Astrocyte (in vitro differentiated cells and primary cell): ENCODE results near the gene MOXD1. TPM values are rescaled to one million over a fixed set of nuclear protein-coding genes. Genes with fewer than 3 reads are reported as not detected.
"Not testable (repeated sequence)": the region's sequence is repeated elsewhere in the genome, so short reads cannot be mapped to it uniquely, and the experiment has no call there.

Source experiments
- DNase-seq: peaks from one replicate; pipeline ENCODE4 v3.0.0-alpha.2; 2010; ENCODE audit warnings: low read depth
- FAIRE-seq: peaks from 2 replicates; lab custom pipeline; 2011; peaks lifted over from hg19 to GRCh38; lab: Jason Lieb, UNC
- H2AFZ ChIP-seq: 2 replicates; pipeline ENCODE4 v1.6.0; 2012; ENCODE audit warnings: low read depth, low read length, inconsistent platforms
- H3K27ac ChIP-seq: 2 replicates; pipeline ENCODE4 v1.5.1; 2011; ENCODE audit warnings: low read depth, low read length, inconsistent platforms
- H3K27me3 ChIP-seq: 2 replicates; pipeline ENCODE4 v1.6.0; 2011; ENCODE audit warnings: low read length, inconsistent platforms; ENCODE audit not compliant: insufficient read depth
- H3K36me3 ChIP-seq: 2 replicates; pipeline ENCODE4 v1.5.1; 2011; ENCODE audit warnings: low read length, inconsistent platforms; ENCODE audit not compliant: insufficient read depth
- H3K4me1 ChIP-seq: 2 replicates; pipeline ENCODE4 v1.5.1; 2011; ENCODE audit warnings: low read length, inconsistent platforms; ENCODE audit not compliant: insufficient read depth
- H3K4me2 ChIP-seq: 2 replicates; pipeline ENCODE4 v1.6.0; 2012; ENCODE audit warnings: low read length, inconsistent platforms
- H3K4me3 ChIP-seq: 2 replicates; pipeline ENCODE4 v1.5.1; 2011; ENCODE audit warnings: low read depth, mild to moderate bottlenecking, low read length, inconsistent platforms; ENCODE audit not compliant: insufficient read depth
- H3K79me2 ChIP-seq: 2 replicates; pipeline ENCODE4 v1.6.0; 2012; ENCODE audit warnings: mild to moderate bottlenecking, low read length, inconsistent platforms; ENCODE audit not compliant: insufficient read depth
- H3K9ac ChIP-seq: 2 replicates; pipeline ENCODE4 v1.6.0; 2012; ENCODE audit warnings: mild to moderate bottlenecking, low read length, inconsistent platforms
- H3K9me3 ChIP-seq: 2 replicates; pipeline ENCODE4 v1.5.1; 2012; ENCODE audit warnings: low read depth, mild to moderate bottlenecking, low read length, inconsistent platforms; ENCODE audit not compliant: insufficient read depth
- H4K20me1 ChIP-seq: 2 replicates; pipeline ENCODE4 v1.6.0; 2012; ENCODE audit warnings: low read length, inconsistent platforms; ENCODE audit not compliant: insufficient read depth
- H3K27ac Mint-ChIP-seq: one replicate; pipeline ENCODE4 v1.8.0; 2021; ENCODE audit warnings: mild to moderate bottlenecking, mixed read lengths; ENCODE audit not compliant: unreplicated experiment
- H3K27me3 Mint-ChIP-seq: one replicate; pipeline ENCODE4 v1.8.0; 2021; ENCODE audit warnings: low read depth, mixed read lengths; ENCODE audit not compliant: unreplicated experiment
- H3K36me3 Mint-ChIP-seq: one replicate; pipeline ENCODE4 v1.8.0; 2021; ENCODE audit warnings: low read depth, mixed read lengths; ENCODE audit not compliant: unreplicated experiment
- H3K4me1 Mint-ChIP-seq: one replicate; pipeline ENCODE4 v1.8.0; 2021; ENCODE audit warnings: low read depth, mixed read lengths; ENCODE audit not compliant: unreplicated experiment
- H3K4me3 Mint-ChIP-seq: one replicate; pipeline ENCODE4 v1.8.0; 2021; ENCODE audit warnings: mild to moderate bottlenecking, moderate library complexity, mixed read lengths; ENCODE audit not compliant: unreplicated experiment
- H3K9me3 Mint-ChIP-seq: one replicate; pipeline ENCODE4 v1.8.0; 2021; ENCODE audit warnings: mild to moderate bottlenecking, mixed read lengths; ENCODE audit not compliant: unreplicated experiment
- EZH2 ChIP-seq: IDR thresholded peaks from 2 replicates; pipeline ENCODE4 v1.6.1; 2012; ENCODE audit warnings: mild to moderate bottlenecking, low read length, inconsistent platforms; ENCODE audit not compliant: insufficient read depth
- total RNA-seq: library from RNA; stranded (reverse); gene quantifications from 2 replicates; pipeline ENCODE4 v1.2.1, GENCODE V29; 2021
- TF ChIP-seq, protein P1 (sequence below): IDR thresholded peaks from 2 replicates; pipeline ENCODE4 v1.5.1; 2011; ENCODE audit warnings: low read depth, mild to moderate bottlenecking, inconsistent platforms, low read length, moderate library complexity; ENCODE audit not compliant: insufficient read depth

MOXD1 gene
- total RNA-seq, 1 donor from 2014 or later = 3.5 TPM

- H3K4me1 Mint-ChIP-seq = no peaks in the 10 kb centered on the region
- no peaks in the 10 kb centered on the region for H3K4me1 ChIP-seq
- no peak overlapping the region for H3K9ac ChIP-seq
- no peaks in the 10 kb centered on the region for H3K27me3 Mint-ChIP-seq
- H3K36me3 Mint-ChIP-seq = peaks cover 4% of the 10 kb centered on the region
- H2AFZ ChIP-seq = no peak overlapping the region
- H3K27ac Mint-ChIP-seq = no peak overlapping the region
- H3K9me3 Mint-ChIP-seq = peaks cover 37% of the 10 kb centered on the region
- H4K20me1 ChIP-seq = no peaks in the 10 kb centered on the region
- H3K9me3 ChIP-seq = no peaks in the 10 kb centered on the region
- no peak overlapping the region for H3K4me2 ChIP-seq
- TF ChIP-seq EZH2 = no peak
- TF ChIP-seq, protein P1, sequence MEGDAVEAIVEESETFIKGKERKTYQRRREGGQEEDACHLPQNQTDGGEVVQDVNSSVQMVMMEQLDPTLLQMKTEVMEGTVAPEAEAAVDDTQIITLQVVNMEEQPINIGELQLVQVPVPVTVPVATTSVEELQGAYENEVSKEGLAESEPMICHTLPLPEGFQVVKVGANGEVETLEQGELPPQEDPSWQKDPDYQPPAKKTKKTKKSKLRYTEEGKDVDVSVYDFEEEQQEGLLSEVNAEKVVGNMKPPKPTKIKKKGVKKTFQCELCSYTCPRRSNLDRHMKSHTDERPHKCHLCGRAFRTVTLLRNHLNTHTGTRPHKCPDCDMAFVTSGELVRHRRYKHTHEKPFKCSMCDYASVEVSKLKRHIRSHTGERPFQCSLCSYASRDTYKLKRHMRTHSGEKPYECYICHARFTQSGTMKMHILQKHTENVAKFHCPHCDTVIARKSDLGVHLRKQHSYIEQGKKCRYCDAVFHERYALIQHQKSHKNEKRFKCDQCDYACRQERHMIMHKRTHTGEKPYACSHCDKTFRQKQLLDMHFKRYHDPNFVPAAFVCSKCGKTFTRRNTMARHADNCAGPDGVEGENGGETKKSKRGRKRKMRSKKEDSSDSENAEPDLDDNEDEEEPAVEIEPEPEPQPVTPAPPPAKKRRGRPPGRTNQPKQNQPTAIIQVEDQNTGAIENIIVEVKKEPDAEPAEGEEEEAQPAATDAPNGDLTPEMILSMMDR = no peak
- no peaks in the 10 kb centered on the region for H3K27me3 ChIP-seq
- no peaks in the 10 kb centered on the region for H3K79me2 ChIP-seq
- DNase-seq (no peak), FAIRE-seq (no peak)
- H3K4me3 ChIP-seq = no peak overlapping the region
- H3K27ac ChIP-seq = no peak overlapping the region
- H3K4me3 Mint-ChIP-seq = no peak overlapping the region
- H3K36me3 ChIP-seq = no peaks in the 10 kb centered on the region
Observed at GRCh38 chr6:132310921-132311320, 90.4 kb downstream of the MOXD1 start.

DNA sequence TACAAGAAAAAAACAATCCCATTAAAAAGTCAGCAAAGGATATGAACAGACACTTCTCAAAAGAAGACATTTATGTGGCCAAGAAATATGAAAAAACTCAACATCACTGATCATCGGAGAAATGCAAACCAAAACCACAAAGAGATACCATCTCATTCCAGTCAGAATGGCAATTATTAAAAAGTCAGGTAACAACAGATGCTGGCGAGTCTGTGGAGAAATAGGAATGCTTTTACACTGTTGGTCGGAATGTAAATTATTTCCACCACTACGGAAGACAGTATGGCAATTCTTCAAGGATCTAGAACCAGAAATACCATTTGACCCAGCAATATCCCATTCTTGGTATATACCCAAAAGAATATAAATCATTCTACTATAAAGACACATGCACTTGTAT lies 91.1 kb downstream of the MOXD1 start:
- H3K4me2 ChIP-seq, H3K4me1 Mint-ChIP-seq, FAIRE-seq, H3K36me3 Mint-ChIP-seq, H3K27me3 ChIP-seq, H3K27ac Mint-ChIP-seq, H3K9me3 ChIP-seq, H3K79me2 ChIP-seq, H2AFZ ChIP-seq, H3K36me3 ChIP-seq, H3K9ac ChIP-seq, H3K4me3 ChIP-seq, H3K27me3 Mint-ChIP-seq, H3K4me3 Mint-ChIP-seq, H4K20me1 ChIP-seq, H3K27ac ChIP-seq, H3K4me1 ChIP-seq: not testable (repeated sequence)
- peaks cover 41% of the 10 kb centered on the region for H3K9me3 Mint-ChIP-seq
- DNase-seq = peak; percentile 29

DNA sequence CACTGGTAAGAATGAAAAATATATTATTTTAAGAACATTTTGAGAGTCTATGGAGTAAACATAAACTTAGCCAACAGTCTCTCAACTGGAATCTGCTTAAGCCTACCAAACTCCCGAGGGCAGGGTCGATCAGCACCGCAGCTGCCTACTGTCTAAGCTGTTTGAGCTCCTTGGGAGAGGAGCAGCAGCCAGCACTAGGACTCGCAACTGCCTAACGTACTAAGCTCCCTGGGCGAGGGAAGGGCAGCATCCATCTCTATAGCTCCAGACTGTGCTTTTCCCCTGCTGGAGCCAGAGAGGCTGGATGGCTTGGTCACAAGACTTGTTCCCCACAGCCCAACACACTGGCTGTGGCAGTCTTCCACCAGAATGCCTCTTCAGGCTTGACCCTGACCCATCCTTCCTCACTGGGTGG lies 96.4 kb downstream of the MOXD1 start:
- H3K4me3 ChIP-seq = no peak overlapping the region
- no peak overlapping the region for H2AFZ ChIP-seq
- H3K9me3 ChIP-seq = no peaks in the 10 kb centered on the region
- no peak overlapping the region for H3K27ac ChIP-seq
- Mint-ChIP-seq H3K4me3 (no peak overlapping the region), H3K4me1 (no peaks in the 10 kb centered on the region), H3K9me3 (peaks cover 29% of the 10 kb centered on the region), H3K27me3 (no peaks in the 10 kb centered on the region), H3K27ac (no peak overlapping the region), H3K36me3 (peaks cover 3% of the 10 kb centered on the region)
- FAIRE-seq (no peak), DNase-seq (no peak)
- H3K27me3 ChIP-seq = no peaks in the 10 kb centered on the region
- no peak for TF ChIP-seq EZH2
- TF ChIP-seq, protein P1 = no peak
- H3K79me2 ChIP-seq = no peaks in the 10 kb centered on the region
- no peaks in the 10 kb centered on the region for H3K4me1 ChIP-seq
- no peaks in the 10 kb centered on the region for H3K36me3 ChIP-seq
- no peaks in the 10 kb centered on the region for H4K20me1 ChIP-seq
- no peak overlapping the region for H3K9ac ChIP-seq
- H3K4me2 ChIP-seq = no peak overlapping the region
